Stimulated activated CD4-positive, alpha-beta T cell treated with anti-CD3 and anti-CD28 coated beads, Interleukin-4, amount 100 ng/mL, for 24 hours (primary cell): Measurements from ENCODE around the gene NMBR.
"Not testable (repeated sequence)": the region's sequence is repeated elsewhere in the genome, so short reads cannot be mapped to it uniquely, and the experiment has no call there.

Experiments used
- DNase-seq: peaks from one replicate; pipeline ENCODE4 v3.0.0-alpha.2; 2020

NMBR gene

DNA sequence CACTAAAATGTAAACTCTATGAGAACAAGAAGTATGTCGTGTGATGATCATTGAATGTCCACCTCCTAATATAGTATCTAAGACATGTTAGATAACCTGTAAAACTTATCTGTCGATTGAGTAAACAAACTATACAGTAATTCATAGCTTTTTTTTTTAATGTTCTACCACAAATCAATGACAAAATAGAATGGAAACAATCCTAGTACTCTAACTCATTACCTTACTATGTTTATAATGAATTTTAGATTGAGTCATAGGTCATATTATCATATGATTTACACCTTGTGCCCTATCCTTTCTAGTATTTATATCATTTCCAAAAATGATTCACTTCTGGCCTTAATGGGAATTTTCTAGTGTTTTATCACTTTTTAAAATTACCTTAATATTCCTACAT, 6.3 kb upstream of the NMBR start:
- no peak for DNase-seq

DNA sequence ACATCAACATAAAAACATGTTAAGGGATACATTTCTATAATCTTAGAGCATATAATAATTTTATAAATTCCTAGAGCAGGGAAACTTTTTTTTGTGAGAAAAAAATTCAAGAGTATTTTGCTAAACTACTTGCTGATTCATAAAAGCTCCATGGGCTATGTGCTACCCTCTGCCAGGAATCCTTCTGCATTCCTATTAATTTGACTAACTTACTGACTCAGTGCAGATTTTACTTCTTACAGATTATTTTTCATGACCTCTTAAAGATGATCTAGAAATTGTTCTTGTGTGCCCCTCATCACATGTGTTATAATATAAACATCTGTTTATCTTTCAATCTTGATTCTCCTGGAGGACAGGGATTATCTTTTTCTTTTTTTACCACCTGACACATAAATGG, 5.8 kb upstream of the NMBR start:
- no peak for DNase-seq

DNA sequence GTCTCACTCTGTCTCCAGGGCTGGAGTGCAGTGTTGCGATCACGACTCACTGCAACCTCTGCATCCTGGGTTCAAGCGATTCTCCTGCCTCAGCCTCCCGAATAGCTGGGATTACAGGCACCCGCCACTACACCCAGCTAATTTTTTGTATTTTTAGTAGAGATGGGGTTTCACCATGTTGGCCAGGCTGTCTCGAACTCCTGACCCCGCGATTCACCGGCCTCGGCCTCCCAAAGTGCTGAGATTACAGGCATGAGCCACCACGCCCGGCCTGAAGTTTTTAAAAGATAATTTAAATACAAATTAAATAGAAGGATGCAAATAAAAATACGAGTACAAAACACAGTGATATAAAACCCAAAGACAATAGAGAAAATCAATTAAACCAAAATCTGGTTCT, 5.4 kb downstream of the NMBR start:
- not testable (repeated sequence) for DNase-seq

DNA sequence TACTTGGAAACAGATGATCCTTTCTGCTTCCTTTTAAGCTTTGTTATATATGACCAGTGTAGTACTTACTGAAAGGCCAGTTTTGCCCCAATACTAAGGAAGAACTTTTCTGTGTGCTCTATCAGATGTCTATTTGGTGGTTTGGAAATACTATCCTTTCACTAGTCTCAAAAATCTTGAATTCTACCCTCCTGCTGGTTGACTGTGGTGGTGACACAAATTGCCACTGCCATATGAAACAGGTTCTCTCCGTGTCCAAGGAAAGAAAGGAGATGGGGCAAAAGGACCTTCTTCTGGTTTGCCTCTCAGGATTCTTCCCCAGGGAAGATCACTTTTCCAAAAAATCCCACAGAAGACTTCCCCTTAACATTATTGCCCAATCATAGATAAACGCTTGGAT, 8.0 kb downstream of the NMBR start:
- DNase-seq, result no peak

DNA sequence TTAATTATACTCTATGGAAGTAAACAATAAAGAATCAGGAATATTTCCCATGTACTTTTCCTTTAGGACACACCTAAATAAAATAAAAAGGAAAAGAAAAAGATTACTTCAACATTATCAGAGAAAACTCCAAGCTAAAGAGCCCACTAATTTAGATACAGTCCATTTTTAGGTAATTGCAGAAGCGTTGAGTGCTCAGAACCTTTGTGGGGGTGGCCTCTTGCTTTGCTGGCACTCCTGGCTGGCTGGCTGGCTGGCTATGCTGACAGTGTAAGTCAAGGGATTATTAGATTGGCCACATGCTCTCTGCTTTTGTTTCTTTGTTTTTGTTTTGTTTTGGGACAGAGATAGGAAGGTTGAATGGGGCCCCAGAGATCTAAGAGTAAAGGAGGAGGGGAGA, 14.3 kb downstream of the NMBR start, which contains the start of gene GJE1:
Gene GJE1, plus strand, starts transcription at position 301 of the 400 bp plus-strand sequence. CDS start 234 bp downstream, outside the sequence.
- DNase-seq, result no peak

DNA sequence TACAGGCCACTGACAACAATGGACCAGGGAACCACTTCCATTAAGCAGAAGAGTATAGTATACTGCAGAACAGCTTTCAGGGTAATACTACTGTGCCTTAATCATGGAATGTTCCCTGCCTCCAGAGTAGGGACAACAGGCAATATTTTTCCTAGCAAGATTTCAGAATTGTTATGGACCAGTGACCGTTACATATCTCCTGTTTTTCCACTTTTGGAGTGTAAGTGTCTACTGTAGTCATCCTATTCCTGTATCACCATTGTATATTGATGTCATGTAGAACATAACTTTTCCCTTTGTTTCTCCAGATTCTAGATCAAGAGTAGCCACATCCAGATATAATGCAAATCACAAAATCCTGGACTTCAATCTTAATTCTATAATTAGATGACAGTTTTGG, 16.1 kb downstream of the NMBR start:
- no peak for DNase-seq

DNA sequence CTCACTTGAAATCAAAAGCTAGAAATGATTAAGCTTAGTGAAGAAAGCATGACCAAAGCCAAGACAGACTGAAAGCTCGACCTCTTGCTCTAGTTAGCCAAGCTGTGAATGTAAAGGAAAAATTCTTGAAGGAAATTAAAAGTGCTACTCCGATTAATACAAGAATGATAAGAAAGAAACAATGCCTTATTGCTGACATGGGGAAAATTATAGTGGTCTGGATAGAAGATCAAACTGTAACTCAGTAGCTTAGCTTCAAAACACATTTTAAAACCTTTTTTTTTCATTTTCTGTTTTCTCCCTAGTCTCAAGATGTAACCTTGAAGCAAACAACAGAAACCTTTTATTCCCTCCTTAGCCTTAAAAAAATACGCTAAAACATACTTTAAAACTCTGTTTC, 25.6 kb downstream of the NMBR start:
- DNase-seq, result no peak

DNA sequence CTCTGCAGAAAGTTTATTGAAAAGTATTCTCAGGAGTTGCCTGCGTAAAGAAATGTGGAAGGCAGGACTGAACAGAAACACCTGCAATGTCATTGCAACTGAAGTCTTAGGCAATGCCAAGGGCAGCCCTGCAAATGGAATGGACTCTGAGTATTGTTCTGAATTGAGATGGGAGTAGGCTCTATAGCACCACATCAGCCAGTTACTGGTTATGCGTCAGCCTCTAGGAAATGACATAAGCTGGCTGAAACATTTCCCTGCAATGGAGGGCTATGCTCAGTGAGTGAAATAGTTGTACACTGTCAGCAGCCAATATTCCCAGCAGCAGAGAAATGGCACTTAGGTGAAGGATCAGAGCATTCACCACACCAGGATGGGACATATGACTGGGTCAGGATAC, 28.0 kb downstream of the NMBR start:
- no peak for DNase-seq

DNA sequence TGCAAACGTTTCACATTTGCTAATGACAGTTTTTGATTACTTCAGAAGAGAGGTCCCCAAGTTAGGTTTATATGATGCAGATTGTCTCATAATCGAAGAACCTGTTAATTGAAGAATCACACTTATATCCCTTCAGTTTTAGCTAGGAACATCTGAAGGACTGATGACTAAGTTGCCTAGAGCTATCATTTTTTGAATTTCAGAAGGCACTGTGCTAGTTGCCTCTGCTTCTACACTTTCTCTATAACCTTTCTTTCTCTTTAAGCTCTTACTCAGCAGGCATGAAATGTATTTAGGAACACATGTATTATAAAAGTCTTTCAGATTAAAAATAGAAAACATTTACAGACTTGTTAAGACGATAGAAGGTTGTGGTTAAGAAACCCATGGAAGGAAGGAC, 28.6 kb downstream of the NMBR start:
- no peak for DNase-seq

DNA sequence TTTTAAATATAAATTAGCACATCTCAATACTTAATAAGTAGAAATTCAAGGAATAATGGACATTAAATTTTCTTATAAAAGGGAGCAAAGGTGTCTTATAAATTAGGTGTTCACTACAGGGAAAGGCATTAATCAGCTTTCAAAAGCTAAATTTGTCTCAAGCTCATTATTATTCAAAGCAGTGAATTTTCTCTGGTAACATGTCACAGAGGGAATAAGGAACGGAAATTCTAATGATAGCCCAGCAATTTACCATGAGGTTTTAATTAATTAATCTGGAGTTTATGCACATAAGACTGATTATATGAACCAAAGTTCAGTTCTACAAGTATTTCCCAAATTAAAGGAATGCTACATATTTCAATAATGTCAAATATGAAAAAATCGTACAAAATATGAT, 29.6 kb downstream of the NMBR start:
- DNase-seq, result no peak

DNA sequence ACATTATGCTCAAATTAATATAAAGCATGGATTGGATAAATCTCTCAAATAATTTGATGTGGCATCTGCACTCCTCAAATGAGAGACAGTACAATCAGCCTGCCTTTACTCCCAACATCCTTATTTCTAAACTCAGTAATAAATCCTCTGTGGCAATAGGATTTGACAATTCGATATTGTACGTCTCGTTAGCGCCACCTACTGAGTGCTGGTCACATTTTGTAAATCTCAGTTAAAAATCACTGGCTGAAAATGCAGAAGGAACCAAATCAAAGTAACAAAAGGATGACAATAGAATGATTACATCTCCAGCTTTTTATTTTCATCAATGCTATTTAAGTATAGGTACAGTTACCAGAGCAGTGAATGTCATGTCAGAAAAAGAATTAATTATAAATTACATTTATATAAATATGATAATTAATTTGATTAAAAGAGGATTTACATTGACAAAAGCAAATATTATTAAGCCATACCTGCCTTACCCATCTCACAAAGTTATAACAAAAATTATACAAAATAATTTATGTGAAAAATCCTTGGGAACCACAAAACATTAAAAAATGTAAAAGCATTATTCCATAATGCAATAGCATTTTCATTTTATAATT, 34.4 kb downstream of the NMBR start:
- peak; percentile 80 for DNase-seq

DNA sequence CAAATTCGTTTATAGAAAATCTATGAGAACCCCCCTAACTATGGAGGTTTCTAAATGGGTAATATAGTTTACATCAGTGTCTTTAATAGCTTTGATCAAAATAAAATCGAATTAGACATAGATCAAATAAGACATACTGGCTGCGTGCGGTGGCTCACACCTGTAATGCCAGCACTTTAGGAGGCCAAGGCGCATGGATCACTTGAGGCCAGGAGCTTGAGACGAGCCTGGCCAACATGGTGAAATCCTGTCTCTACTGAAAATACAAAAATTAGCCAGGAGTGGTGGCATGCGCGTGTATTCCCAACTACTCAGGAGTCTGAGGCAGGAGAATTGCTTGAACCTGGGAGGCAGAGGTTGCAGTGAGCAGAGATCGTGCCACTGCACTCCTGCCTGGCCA, 36.1 kb downstream of the NMBR start:
- DNase-seq, result not testable (repeated sequence)

DNA sequence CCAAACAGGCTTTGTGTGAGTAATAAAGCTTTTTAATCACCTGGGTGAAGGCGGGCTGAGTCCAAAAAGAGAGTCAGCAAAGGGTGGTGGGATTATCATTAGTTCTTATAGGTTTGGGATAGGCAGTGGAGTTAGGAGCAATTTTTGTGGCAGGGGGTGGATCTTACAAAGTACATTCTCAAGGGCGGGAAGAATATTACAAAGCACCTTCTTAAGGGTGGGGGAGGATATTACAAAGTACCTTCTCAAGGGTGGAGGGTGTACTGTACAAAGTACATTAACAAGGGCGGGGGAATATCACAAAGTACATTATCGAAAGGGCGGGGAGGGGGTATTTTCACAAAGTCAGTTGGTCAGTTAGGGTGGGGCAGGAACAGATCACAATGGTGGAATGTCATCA, 42.1 kb downstream of the NMBR start:
- DNase-seq, result not testable (repeated sequence)

DNA sequence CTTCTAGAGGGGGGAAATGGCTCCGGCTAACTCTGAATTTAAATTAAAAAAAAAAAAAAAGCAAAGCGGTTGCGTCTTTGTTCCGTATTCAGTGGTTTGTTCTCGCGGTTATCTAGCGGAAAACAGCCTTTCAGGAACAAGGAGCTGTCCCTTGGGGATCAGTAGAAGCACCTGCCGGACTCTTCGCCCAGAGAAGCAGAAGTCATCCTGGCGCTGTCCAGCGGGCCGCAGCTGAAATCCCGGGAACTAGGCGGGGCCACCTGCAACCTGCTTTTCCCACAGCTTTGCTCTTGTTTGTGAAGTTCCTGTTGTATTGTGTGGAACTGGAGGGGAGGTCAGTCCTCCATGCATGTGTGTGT, 58.1 kb downstream of the NMBR start:
- no peak for DNase-seq

DNA sequence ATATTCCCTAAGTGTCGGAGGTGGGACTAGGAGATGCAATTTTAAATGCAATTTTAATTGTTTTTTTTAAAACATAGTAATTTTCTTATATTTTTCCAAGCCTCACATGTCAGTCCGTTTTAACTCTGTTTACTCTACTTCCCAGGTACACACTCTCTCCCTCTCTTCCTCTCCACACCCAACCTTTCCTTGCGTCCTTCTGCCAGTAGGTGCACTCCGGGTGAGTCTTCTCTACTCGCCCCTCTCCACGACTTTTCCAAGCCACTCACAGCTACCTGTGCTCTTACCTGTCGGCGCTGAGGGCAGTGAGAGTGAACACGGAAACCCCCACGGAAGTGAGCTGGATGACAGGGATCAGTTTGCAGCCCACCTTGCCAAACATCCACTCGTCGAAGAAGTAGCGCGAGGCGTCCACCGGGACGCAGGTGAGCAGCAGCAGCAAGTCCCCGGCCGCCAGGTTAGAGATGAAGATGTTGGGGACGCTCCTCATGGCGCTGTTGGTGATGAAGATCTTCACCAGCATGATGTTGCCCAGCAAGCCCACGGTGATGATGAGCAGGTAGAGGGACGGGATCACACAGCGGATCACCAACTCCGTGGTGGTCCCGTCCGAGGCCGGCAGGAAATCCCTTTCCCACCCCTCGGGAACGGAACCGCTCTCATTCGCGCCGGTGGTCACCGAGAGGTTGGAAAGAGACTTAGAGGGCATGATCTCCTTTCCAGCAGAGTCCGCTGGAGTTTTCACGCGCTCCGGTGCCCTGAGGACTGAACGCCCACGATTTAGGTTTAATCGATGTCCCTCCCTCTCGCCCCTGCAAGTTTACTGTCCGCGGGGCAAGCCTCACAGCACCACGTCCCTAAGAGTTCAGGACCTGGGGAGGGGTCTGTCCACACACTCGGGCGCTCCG, 58.7 kb downstream of the NMBR start:
- DNase-seq, result no peak

DNA sequence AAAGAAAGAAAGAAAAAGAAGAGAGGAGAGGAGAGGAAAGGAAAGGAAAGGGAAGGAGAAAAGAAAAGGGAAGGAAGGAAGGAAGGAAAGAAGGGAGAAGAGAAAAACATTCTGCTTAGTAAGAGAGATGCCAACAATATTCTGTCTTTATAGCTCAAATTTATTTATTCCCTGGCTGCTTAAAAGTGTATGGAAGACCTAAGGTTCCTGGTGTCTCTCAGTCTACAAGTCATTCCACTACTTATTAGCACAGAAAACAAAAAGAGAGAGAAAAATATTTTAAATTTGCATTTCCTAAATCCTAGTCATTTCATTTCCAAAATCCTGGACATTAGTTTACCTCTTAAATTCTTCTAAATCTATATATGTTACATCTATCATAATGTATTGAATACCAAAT, 67.8 kb downstream of the NMBR start:
- DNase-seq, result no peak

DNA sequence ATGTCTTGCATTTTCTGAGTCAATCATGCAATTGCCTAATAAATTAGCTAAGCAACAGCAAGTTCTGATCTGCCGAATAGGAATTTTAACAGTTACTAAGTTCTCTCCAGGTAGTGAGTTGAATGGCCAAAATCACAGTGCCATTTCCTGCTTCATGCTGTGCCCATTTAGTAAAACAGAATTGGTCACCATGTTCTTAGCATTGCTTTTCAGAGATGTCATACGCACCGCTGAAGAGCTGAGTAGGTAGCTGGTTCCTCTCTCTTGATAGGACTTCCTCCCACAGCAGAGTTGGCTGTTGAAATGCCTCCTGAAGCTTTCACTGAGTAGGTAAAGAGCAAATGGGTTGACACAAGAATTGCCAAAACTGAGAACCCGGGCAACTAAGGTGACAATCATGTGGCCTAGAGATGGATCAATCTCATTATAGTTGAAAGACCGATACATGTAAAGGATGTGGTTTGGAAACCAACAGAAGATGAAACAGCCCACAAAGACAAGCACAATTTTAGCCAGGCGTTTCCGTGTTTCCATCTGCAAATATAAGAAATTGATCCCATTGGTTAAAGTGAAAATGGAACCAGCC, 71.3 kb downstream of the NMBR start:
- no peak for DNase-seq

DNA sequence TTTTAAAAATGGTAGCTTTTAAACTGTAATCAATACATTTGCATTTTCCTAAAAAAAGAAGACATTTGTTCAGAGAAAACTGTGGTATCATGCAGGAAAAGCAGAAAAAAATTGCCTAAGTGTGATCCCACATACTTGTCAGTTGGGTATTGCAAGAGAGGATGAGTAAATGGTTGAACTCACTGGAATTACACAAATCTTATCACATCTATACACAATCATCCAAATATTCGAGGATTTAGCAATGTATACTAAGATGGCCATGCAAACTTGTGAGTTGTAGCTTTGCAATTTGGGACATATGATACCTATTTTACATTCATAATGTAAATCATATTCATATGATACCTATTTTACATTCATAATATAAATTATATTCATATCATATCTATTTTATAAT, 72.4 kb downstream of the NMBR start:
- no peak for DNase-seq

DNA sequence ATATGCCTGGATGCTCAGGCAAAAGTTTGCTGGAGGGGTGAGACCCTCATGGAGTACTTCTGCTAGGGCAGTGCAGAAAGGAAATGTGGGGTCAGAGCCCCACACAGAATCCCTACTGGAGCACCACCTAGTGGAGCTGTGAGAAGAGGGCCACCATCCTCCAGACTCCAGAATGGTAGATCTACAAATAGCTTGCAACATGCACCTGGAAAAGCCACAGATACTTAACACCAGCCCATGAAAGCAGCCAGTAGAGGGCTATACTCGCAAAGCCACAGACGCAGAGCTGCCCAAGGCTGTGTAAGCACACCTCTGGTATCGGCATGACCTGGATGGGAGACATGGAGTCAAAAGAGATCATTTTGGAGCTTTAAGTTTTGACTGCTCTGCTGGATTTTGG, 74.9 kb downstream of the NMBR start:
- DNase-seq, result no peak

DNA sequence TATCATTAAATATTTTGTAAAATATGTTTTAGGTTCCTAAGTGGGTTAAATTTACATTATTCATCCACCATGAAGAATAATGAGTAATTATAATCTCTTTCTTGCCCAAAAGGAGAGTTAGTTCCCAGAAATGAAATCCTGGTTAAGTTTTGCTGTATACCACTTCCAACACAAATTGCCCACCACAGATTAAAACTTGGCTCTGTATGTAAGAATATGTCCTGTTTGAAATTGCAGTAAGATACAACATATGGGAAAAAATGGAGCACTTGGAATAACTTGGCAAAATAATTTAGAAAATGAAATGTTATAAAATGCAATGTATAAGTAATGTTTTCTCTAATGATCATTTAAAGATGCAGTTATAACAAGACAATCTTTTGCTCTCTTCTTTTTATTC, 78.5 kb downstream of the NMBR start:
- no peak for DNase-seq

DNA sequence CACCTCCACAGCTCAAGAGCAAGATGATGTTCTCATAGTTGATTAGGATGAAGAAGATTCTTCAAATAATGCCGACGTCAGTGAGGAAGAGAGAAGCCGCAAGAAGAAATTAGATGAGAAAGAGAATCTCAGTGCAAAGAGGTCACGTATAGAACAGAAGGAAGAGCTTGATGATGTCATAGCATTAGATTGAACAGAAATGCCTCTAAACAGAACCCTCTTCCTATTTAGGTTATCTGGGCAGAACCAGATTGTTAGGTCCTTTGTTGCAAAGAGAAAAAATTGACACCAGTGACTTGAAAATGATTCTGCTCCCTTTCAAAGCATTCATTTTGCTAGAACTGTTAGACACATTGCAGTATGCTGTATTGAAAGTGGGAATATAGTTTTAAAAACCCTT, 84.1 kb downstream of the NMBR start:
- DNase-seq, result not testable (repeated sequence)

DNA sequence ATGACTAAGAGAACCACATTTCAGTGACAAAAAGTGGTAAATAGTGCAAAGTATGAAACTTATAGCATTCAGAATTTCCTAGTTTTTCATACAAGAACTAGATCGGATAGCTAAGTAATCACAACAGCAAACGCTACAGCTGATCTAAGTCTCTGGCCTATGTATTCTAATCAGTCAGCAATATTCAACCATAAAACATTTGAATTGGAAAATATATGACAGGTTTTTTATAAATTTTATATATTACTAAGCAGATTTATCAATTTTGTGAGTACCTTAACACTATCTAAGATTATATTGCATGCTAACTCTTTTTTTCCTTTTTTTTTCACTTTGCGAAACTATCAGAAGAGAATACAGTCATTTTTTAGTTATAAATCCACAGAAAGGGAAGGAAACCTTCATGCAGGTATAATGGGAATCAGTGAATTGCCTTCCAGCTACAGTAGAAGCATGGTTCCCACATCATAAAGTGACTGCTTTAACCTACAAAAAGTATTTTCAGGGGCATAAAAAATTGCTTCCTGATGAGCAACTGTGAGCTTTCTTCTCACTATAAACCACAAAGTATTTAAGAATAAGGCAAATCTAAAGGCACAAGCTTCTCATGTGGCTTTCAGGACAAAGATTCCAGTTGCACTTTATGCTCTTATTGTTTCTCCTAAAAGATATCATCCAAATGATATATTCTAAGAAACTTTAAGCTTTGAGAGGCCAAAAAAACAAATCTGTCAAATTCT, 88.2 kb downstream of the NMBR start:
- DNase-seq, result no peak

DNA sequence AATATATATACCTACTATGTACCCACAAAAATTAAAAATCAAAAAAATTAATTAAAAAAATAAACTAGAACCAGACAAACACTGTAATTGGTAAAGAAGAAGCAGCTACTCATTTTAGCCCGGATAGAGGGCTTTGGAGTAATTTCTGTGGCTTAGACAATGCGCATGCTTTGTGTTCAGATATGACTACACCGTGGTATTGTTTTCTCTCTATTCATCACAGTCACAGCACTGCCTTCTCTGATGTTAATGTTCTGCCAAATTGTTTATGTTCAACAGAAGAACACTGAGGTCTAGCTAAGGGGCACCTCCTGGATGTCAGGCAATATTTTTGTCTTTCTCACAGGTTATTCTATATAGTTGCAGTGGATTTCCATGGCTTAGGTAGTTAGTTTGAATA, 91.7 kb downstream of the NMBR start:
- DNase-seq, result no peak

DNA sequence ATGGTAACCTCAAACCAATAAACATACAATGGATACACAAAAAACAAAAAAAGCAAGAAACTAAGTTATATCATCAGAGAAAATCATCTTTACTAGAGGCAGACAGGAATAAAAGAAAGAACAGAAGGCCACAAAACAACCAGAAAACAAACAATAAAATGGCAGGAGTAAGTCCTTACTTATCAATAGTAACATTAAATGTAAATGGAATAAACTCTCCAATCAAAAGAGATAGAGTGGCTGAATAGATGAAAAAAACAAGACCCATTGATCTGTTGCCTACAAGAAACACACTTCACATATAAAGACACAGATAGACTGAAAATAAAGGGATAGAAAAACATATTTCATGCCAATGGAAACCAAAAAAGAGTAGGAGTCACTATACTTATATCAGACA, 95.5 kb downstream of the NMBR start:
- no peak for DNase-seq
